Prostate gland (tissue), 2 donors: ENCODE results near the gene PDZD11. TPM values are rescaled to one million over a fixed set of nuclear protein-coding genes. Genes with fewer than 3 reads are reported as not detected.

Experiments used
- DNase-seq: peaks from one replicate; pipeline ENCODE4 v3.0.0-alpha.2; 2019; ENCODE audit warnings: low spot score
- H3K27ac ChIP-seq, 2 donors: fragments of 200-600 bp; sonication (generic); 2 replicates each; pipeline ENCODE4 v1.5.1; 2017 to 2019
- H3K27me3 ChIP-seq: fragments of 200-600 bp; sonication (generic); replicated peaks from 2 replicates; pipeline ENCODE4 v1.5.1; 2019; ENCODE audit not compliant: insufficient read depth
- H3K36me3 ChIP-seq, 2 donors: fragments of 200-600 bp; sonication (generic); 1 replicate in 1 of 2; 2 replicates in 1 of 2; pipeline versions ENCODE4 v1.5.1 to v1.8.1; 2017 to 2019
- H3K4me1 ChIP-seq: fragments of 200-600 bp; sonication (generic); replicated peaks from 2 replicates; pipeline ENCODE4 v1.5.1; 2019
- H3K4me3 ChIP-seq, 2 donors: fragments of 200-600 bp; sonication (generic); 2 replicates each; pipeline ENCODE4 v1.5.1; 2017 to 2019
- H3K9me3 ChIP-seq: fragments of 200-600 bp; sonication (generic); 2 replicates; pipeline ENCODE4 v1.5.1; 2017
- POLR2A ChIP-seq: fragments of 450-650 bp; IDR thresholded peaks from one replicate; pipeline ENCODE4 v1.6.1; 2016; ENCODE audit warnings: antibody characterized with exemption, mild to moderate bottlenecking
- POLR2AphosphoS5 ChIP-seq: sonication (generic); formaldehyde crosslinking; IDR thresholded peaks from one replicate; pipeline ENCODE4 v1.6.1; 2017; ENCODE audit warnings: antibody characterized with exemption
- WGBS: methylation state at CpG from one replicate; pipeline ENCODE4 v1.1.5; 2018; 5-methylcytosine and 5-hydroxymethylcytosine counted together
- intact Hi-C: fragments of 100-400 bp; cut with DNase I; formaldehyde crosslinking; loops from one replicate; pipeline ENCODE4 v1.14.2; 2022
- total RNA-seq, 2 donors: library from RNA; depleted of rRNA; stranded (reverse); fragments of >200 nt; gene quantifications; one replicate each; pipeline ENCODE4 v1.1.0, GENCODE V29; 2016
- TF ChIP-seq, protein P1 (sequence below), 4 experiments: fragments of 200-600 bp in 2 of 4; fragments of 450-650 bp in 2 of 4; sonication (generic) in 2 of 4; IDR thresholded peaks; 1 replicate in 3 of 4; 2 replicates in 1 of 4; pipeline ENCODE4 v1.5.1; 2016 to 2019; ENCODE audit warnings: antibody characterized with exemption in 4 of 4, mild to moderate bottlenecking in 2 of 4, moderate library complexity in 2 of 4

The PDZD11 gene
- total RNA-seq, 2 donors from 2014 or later: 24.2 to 34.2 TPM

- no peak within 1 kb of the TSS for H3K4me3 ChIP-seq
- no peaks in the 10 kb centered on the region for H3K4me1 ChIP-seq
- H3K27me3 ChIP-seq: no peaks in the 10 kb centered on the region
- H3K36me3 ChIP-seq: no peaks in the 10 kb centered on the region
- intact Hi-C loops: no loop called here
- H3K27ac ChIP-seq: no peak within 1 kb of the TSS
- H3K9me3 ChIP-seq: no peaks in the 10 kb centered on the region
- TF ChIP-seq, protein P1, sequence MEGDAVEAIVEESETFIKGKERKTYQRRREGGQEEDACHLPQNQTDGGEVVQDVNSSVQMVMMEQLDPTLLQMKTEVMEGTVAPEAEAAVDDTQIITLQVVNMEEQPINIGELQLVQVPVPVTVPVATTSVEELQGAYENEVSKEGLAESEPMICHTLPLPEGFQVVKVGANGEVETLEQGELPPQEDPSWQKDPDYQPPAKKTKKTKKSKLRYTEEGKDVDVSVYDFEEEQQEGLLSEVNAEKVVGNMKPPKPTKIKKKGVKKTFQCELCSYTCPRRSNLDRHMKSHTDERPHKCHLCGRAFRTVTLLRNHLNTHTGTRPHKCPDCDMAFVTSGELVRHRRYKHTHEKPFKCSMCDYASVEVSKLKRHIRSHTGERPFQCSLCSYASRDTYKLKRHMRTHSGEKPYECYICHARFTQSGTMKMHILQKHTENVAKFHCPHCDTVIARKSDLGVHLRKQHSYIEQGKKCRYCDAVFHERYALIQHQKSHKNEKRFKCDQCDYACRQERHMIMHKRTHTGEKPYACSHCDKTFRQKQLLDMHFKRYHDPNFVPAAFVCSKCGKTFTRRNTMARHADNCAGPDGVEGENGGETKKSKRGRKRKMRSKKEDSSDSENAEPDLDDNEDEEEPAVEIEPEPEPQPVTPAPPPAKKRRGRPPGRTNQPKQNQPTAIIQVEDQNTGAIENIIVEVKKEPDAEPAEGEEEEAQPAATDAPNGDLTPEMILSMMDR (IDR thresholded peaks at IDR 0.05): no peak
- TF ChIP-seq POLR2A (no peak), POLR2AphosphoS5 (no peak)
- WGBS: 62% methylated on average over 4 of the region's 4 CpGs
- no peak for DNase-seq
These were observed 29.6 kb downstream of the PDZD11 start, which contains the start of gene P2RY4 for GRCh38 chrX:70260104-70260503. P2RY4 (minus strand) TSS chrX:70260204; CDS start chrX:70259624, 580 bp downstream.

DNA sequence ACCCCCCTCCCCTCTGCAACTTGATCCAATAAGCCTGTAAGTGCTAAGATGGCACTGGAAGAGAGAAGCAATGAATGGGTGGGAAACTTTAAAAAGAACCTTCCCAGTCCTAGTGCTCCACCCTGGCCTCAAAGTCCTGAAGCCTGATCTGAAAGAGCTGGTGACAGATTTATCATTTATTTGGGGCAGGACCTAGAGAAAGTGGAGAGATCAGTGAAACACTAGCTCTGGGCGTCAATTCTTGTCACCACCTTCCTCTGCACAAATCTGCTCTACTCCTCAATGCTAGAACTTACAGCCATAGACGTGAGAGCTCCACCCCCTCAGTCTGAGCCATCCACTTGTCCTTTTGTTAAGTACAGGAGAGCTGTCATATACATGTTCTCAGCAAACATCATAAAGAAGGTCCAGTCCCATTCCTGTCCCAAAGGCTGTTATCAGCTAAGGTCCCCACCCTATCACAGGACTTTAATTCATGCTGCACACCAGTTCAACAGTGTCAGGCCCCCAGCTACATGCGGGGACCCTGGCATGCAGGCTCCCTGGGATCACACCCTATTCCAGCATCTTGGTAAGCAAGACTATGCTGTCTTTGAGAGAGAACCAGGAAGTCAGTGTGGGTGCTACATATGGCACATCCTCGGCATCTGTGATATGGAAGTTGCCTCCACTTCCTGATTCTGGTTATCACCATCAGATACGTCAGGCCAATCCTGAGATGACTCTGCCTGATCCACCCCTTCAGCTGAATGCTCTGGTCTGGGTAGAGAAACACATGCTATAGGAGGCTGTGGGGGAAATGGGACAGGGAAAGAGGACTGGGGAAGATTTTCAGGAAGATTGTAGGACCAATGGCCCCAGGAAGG, 32.1 kb downstream of the PDZD11 start:
- TF ChIP-seq, protein P1 (IDR thresholded peaks at IDR 0.05): no peak
- TF ChIP-seq POLR2AphosphoS5: no peak
- no peak for TF ChIP-seq POLR2A
- Histone ChIP-seq H3K9me3 (no peaks in the 10 kb centered on the region), H3K4me3 (no peak overlapping the region), H3K27ac (no peak overlapping the region), H3K36me3 (no peaks in the 10 kb centered on the region), H3K27me3 (no peaks in the 10 kb centered on the region), H3K4me1 (no peaks in the 10 kb centered on the region)
- no peak for DNase-seq
- intact Hi-C loops: no loop called here
- WGBS: 84% methylated on average over 5 of the region's 5 CpGs

DNA sequence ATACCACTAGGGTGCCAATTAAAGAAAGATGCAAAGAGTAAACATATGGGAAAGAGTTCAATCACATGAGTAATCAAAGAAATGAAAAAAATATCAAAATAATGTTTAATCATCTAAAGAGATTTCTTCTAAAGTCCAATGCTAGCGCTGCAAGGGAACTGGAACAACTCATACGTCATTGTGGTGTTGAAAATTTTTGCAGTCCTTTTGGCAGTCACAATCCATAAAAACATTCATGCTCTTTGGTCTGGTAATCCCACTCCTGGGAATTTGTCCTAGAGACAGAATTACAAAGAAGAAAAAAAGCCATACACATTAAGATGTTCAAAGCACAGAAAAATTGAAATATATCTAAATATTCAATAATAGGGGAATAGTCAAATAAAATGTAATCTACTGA, 34.3 kb downstream of the PDZD11 start:
- Histone ChIP-seq H3K9me3 (no peaks in the 10 kb centered on the region), H3K27me3 (no peaks in the 10 kb centered on the region), H3K36me3 (no peaks in the 10 kb centered on the region), H3K27ac (no peak overlapping the region), H3K4me3 (no peak overlapping the region), H3K4me1 (no peaks in the 10 kb centered on the region)
- intact Hi-C loops: no loop called here
- DNase-seq: no peak
- no peak for TF ChIP-seq POLR2AphosphoS5
- TF ChIP-seq, protein P1 (IDR thresholded peaks at IDR 0.05): no peak
- WGBS: 93% methylated on average over 2 of the region's 2 CpGs

DNA sequence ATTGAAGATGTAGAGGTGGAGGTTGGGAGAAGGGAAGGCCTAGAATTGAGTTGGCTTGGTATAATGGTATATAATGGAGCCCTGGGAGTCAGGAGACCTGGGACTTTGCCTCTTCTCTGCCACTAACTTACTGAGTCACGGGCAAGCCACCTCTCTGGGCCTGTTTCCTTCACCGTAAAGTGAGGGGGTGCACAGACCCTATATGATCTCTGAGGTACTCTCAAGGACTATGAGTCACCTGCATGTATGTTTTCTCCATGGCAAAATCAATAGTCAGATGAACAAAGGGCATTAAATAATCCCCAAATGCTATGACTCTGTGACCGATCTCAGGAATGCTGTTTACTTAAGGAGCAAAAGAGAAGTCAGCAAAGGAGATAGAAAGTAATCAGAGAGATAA, 34.8 kb downstream of the PDZD11 start:
- H3K27me3 ChIP-seq: no peaks in the 10 kb centered on the region
- no peak overlapping the region for H3K4me3 ChIP-seq
- H3K9me3 ChIP-seq: no peaks in the 10 kb centered on the region
- TF ChIP-seq POLR2AphosphoS5 (no peak), POLR2A (no peak)
- TF ChIP-seq, protein P1 (IDR thresholded peaks at IDR 0.05): no peak
- H3K4me1 ChIP-seq: no peaks in the 10 kb centered on the region
- no peak overlapping the region for H3K27ac ChIP-seq
- intact Hi-C loops: no loop called here
- WGBS: 90% methylated on average over 3 of the region's 3 CpGs
- no peak for DNase-seq
- H3K36me3 ChIP-seq: no peaks in the 10 kb centered on the region

- H3K4me3 ChIP-seq: no peak overlapping the region
- H3K27ac ChIP-seq: no peak overlapping the region
- no peak for TF ChIP-seq POLR2A
- H3K36me3 ChIP-seq: no peaks in the 10 kb centered on the region
- H3K9me3 ChIP-seq: no peaks in the 10 kb centered on the region
- DNase-seq: no peak
- no peaks in the 10 kb centered on the region for H3K4me1 ChIP-seq
- 83% methylated on average over 1 of the region's 1 CpG for WGBS
- H3K27me3 ChIP-seq: no peaks in the 10 kb centered on the region
- intact Hi-C loops: no loop called here
These were observed 35.7 kb downstream of the PDZD11 start for GRCh38 chrX:70254063-70254400.
